Neural cell (in vitro differentiated cells): ENCODE data around the gene CELSR3. TPM values are rescaled to one million over a fixed set of nuclear protein-coding genes. Genes with fewer than 3 reads are reported as not detected.
A peak's percentile ranks its signal among the peaks of the same experiment; 100 is the strongest.

Experiments
- H2AFZ ChIP-seq: fragments of 200-600, 300-800 bp; sonication (generic), shearing (Covaris generic); 2 replicates; pipeline ENCODE4 v1.6.0; 2014; ENCODE audit warnings: low read depth, mild to moderate bottlenecking, antibody characterized with exemption, low read length, moderate library complexity
- H3F3A ChIP-seq: fragments of 200-600 bp; shearing (Covaris generic); 2 replicates; pipeline ENCODE4 v1.6.1; 2016; ENCODE audit warnings: mild to moderate bottlenecking, moderate library complexity, mixed read lengths, antibody characterized with exemption, low read length; ENCODE audit not compliant: insufficient read depth, poor library complexity, severe bottlenecking
- H3K27ac ChIP-seq: fragments of 200-600, 300-800 bp; sonication (generic), shearing (Covaris generic); 2 replicates; pipeline ENCODE4 v1.5.1; 2014; ENCODE audit warnings: mild to moderate bottlenecking, low read length, moderate library complexity
- H3K27me3 ChIP-seq: fragments of 300-800, 200-600 bp; sonication (generic), shearing (Covaris generic); 2 replicates; pipeline ENCODE4 v1.6.0; 2014; ENCODE audit warnings: mild to moderate bottlenecking, low read depth, low read length, moderate library complexity; ENCODE audit not compliant: insufficient read depth
- H3K36me3 ChIP-seq: fragments of 300-800, 200-600 bp; sonication (generic), shearing (Covaris generic); 2 replicates; pipeline ENCODE4 v1.5.1; 2014; ENCODE audit warnings: mild to moderate bottlenecking, antibody characterized with exemption, low read length, moderate library complexity; ENCODE audit not compliant: insufficient read depth
- H3K4me2 ChIP-seq: fragments of 300-800, 200-600 bp; sonication (generic), shearing (Covaris generic); 2 replicates; pipeline ENCODE4 v1.6.0; 2014; ENCODE audit warnings: mild to moderate bottlenecking, low read length
- H3K4me3 ChIP-seq: fragments of 300-800, 200-600 bp; sonication (generic), shearing (Covaris generic); 2 replicates; pipeline ENCODE4 v1.5.1; 2014; ENCODE audit warnings: mild to moderate bottlenecking, low read length, moderate library complexity
- H3K79me2 ChIP-seq: fragments of 200-600 bp; shearing (Covaris generic); replicated peaks from 2 replicates; pipeline ENCODE4 v1.6.0; 2014; ENCODE audit warnings: mild to moderate bottlenecking, low read length, moderate library complexity; ENCODE audit not compliant: insufficient read depth
- H3K9ac ChIP-seq: fragments of 300-800, 200-600 bp; sonication (generic), shearing (Covaris generic); 2 replicates; pipeline ENCODE4 v1.6.1; 2016; ENCODE audit warnings: mild to moderate bottlenecking, low read length, mixed read lengths
- H3K9me2 ChIP-seq: fragments of 200-600 bp; shearing (Covaris generic); 2 replicates; pipeline ENCODE4 v1.6.1; 2016; ENCODE audit warnings: mild to moderate bottlenecking, low read length, mixed read lengths; ENCODE audit not compliant: insufficient read depth
- H3K9me3 ChIP-seq: fragments of 200-600, 300-800 bp; sonication (generic), shearing (Covaris generic); 2 replicates; pipeline ENCODE4 v1.6.1; 2016; ENCODE audit warnings: mild to moderate bottlenecking, mixed run types, low read length, moderate library complexity, mixed read lengths
- H4K20me1 ChIP-seq: fragments of 200-600 bp; shearing (Covaris generic); 2 replicates; pipeline ENCODE4 v1.6.1; 2016; ENCODE audit warnings: mild to moderate bottlenecking, mixed run types; ENCODE audit not compliant: insufficient read depth
- CTCF ChIP-seq: fragments of 450-650 bp; IDR thresholded peaks from 2 replicates; pipeline ENCODE4 v1.5.1; 2014; ENCODE audit warnings: antibody characterized with exemption, mild to moderate bottlenecking, moderate library complexity; ENCODE audit not compliant: poor library complexity, severe bottlenecking
- EP300 ChIP-seq: fragments of 450-650 bp; conservative IDR thresholded peaks from 2 replicates; pipeline ENCODE4 v1.6.1; 2014; ENCODE audit warnings: antibody characterized with exemption, mild to moderate bottlenecking, moderate library complexity; ENCODE audit not compliant: poor library complexity, severe bottlenecking
- EZH2 ChIP-seq: fragments of 200-600, 300-800 bp; shearing (Covaris generic), sonication (generic); IDR thresholded peaks from 2 replicates; pipeline ENCODE4 v1.6.1; 2014; ENCODE audit warnings: antibody characterized with exemption, low read length, borderline replicate concordance, mild to moderate bottlenecking; ENCODE audit not compliant: insufficient read depth, poor library complexity, severe bottlenecking
- MXI1 ChIP-seq: fragments of 450-650 bp; conservative IDR thresholded peaks from 2 replicates; pipeline ENCODE4 v1.6.1; 2014; ENCODE audit warnings: antibody characterized with exemption, mild to moderate bottlenecking; ENCODE audit not compliant: poor library complexity, severe bottlenecking
- POLR2AphosphoS5 ChIP-seq: IDR thresholded peaks from 2 replicates; pipeline ENCODE4 v1.6.1; 2012
- RAD21 ChIP-seq: fragments of 450-650 bp; conservative IDR thresholded peaks from 2 replicates; pipeline ENCODE4 v1.6.1; 2014; ENCODE audit warnings: antibody characterized with exemption, mild to moderate bottlenecking, moderate library complexity
- REST ChIP-seq: IDR thresholded peaks from 2 replicates; pipeline ENCODE4 v1.6.1; 2012; ENCODE audit warnings: borderline replicate concordance
- SMC3 ChIP-seq: fragments of 450-650 bp; conservative IDR thresholded peaks from 2 replicates; pipeline ENCODE4 v1.6.1; 2014; ENCODE audit warnings: antibody characterized with exemption, mild to moderate bottlenecking, moderate library complexity; ENCODE audit not compliant: poor library complexity
- TAF1 ChIP-seq: IDR thresholded peaks from 2 replicates; pipeline ENCODE4 v1.6.1; 2012; ENCODE audit warnings: low read depth
- polyA plus RNA-seq: library from polyadenylated mRNA; depleted of rRNA; stranded (reverse); fragments of >200 nt; gene quantifications from 2 replicates; pipeline ENCODE4 v1.2.3, GENCODE V29; 2014

The CELSR3 gene
- polyA plus RNA-seq, 1 donor from 2014 or later = 54.9 TPM

- no peaks in the 10 kb centered on the region for H3K27me3 ChIP-seq
- TF ChIP-seq SMC3 = no peak
- TF ChIP-seq CTCF = no peak
- TF ChIP-seq EP300 = no peak
- TF ChIP-seq EZH2 = no peak
- TF ChIP-seq MXI1 = no peak
- TF ChIP-seq RAD21 = no peak
- TF ChIP-seq TAF1 = no peak
- TF ChIP-seq REST = no peak
- no peak for TF ChIP-seq POLR2AphosphoS5
- no peak overlapping the region for H3K9ac ChIP-seq
- no peaks in the 10 kb centered on the region for H3K9me2 ChIP-seq
- no peak overlapping the region for H3K27ac ChIP-seq
- H3K4me3 ChIP-seq = peak overlapping the region; percentile 80
- no peaks in the 10 kb centered on the region for H3K79me2 ChIP-seq
- H2AFZ ChIP-seq = no peak overlapping the region
- H4K20me1 ChIP-seq = peaks cover 39% of the 10 kb centered on the region
- H3K9me3 ChIP-seq = no peaks in the 10 kb centered on the region
- H3K4me2 ChIP-seq = peak overlapping the region; percentile 30
- no peaks in the 10 kb centered on the region for H3K36me3 ChIP-seq
- H3F3A ChIP-seq = no peaks in the 10 kb centered on the region
These were observed 26.5 kb downstream of the CELSR3 start for GRCh38 chr3:48636149-48636655.

GRCh38 chr3:48635222-48636021 lies 27.3 kb downstream of the CELSR3 start, which contains the start of gene SLC26A6:
SLC26A6 (minus strand) TSS chr3:48635461; CDS start chr3:48635393, 68 bp downstream.
- Histone ChIP-seq H2AFZ (no peak within 1 kb of the TSS), H3K36me3 (no peaks in the 10 kb centered on the region), H3K9me3 (no peaks in the 10 kb centered on the region), H4K20me1 (peaks cover 39% of the 10 kb centered on the region), H3K9ac (peak within 1 kb of the TSS; percentile 64), H3K9me2 (no peaks in the 10 kb centered on the region), H3K4me3 (peak within 1 kb of the TSS; percentile 80), H3K27ac (peak within 1 kb of the TSS; percentile 52), H3F3A (no peaks in the 10 kb centered on the region), H3K79me2 (no peaks in the 10 kb centered on the region), H3K27me3 (no peaks in the 10 kb centered on the region), H3K4me2 (peak within 1 kb of the TSS; percentile 42)
- TF ChIP-seq POLR2AphosphoS5 (peak; percentile 68), EZH2 (no peak), EP300 (peak; percentile 39), RAD21 (peak; percentile 41), REST (peak; percentile 22), SMC3 (peak; percentile 59), CTCF (peak; percentile 60), TAF1 (no peak), MXI1 (peak; percentile 87)
